Measurements from ENCODE around the gene UXS1.

UXS1 gene

DNA sequence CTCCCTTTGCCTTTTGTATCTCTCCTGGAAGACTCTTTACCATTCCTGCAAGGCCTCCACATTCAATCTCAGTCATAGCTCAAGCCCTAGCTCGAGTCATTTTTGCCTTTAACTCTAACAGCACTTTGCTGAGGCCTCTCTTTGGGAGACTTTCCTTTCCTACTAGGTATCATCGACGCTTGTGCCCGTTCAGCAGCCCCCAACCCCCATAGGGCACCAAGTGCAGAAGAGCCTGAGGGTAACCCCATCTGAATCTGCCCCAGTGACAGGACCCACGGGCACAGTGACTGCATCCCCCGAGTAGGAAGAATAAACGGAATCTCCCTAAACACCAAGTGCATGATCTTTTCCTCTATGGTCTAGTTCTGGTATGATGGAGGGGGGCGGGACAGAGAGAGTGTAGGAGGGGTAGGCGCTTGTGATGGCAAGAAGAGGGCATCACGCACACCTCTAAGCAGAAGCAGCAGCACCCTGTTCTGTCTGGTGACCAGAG is 66.3 kb downstream of the UXS1 start:
- no peak for ATAC-seq

DNA sequence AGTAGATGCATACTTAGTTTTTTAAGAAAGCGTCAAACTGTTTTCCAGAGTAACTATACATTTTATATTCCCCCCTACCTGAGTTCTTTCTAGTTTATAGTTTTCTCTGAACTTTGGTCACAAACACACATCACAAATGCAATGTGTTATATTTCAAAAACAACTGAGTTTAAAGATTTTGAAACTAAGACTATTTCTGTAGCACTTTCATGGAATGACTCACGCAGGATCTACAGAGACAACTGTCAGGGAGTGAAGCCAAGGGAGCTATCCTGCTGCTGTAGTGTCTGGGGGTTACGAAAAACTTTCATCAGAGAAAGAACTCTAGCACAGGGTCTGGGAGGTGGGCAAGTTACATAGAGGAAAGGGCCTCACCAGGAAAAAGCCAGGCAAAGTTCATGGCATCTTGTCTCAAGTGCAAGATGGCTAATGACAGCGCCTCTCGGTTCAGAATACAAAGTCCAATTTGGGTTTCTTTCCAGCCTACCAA is 66.8 kb downstream of the UXS1 start:
- peak; percentile 44; the same call in 2 of the 3 replicates for ATAC-seq
- TF ChIP-seq ISL1 (CRISPR knock-in tag; IDR thresholded peaks at IDR 0.05) (no peak), OSR1 (CRISPR knock-in tag; IDR thresholded peaks at IDR 0.05) (no peak), TCF4 (CRISPR knock-in tag; IDR thresholded peaks at IDR 0.05; ENCODE audit: borderline replicate concordance) (no peak), ZNF70 (CRISPR knock-in tag; IDR thresholded peaks at IDR 0.05) (no peak), ZFP3 (CRISPR knock-in tag; IDR thresholded peaks at IDR 0.05) (no peak)
- TF ChIP-seq, protein P1, sequence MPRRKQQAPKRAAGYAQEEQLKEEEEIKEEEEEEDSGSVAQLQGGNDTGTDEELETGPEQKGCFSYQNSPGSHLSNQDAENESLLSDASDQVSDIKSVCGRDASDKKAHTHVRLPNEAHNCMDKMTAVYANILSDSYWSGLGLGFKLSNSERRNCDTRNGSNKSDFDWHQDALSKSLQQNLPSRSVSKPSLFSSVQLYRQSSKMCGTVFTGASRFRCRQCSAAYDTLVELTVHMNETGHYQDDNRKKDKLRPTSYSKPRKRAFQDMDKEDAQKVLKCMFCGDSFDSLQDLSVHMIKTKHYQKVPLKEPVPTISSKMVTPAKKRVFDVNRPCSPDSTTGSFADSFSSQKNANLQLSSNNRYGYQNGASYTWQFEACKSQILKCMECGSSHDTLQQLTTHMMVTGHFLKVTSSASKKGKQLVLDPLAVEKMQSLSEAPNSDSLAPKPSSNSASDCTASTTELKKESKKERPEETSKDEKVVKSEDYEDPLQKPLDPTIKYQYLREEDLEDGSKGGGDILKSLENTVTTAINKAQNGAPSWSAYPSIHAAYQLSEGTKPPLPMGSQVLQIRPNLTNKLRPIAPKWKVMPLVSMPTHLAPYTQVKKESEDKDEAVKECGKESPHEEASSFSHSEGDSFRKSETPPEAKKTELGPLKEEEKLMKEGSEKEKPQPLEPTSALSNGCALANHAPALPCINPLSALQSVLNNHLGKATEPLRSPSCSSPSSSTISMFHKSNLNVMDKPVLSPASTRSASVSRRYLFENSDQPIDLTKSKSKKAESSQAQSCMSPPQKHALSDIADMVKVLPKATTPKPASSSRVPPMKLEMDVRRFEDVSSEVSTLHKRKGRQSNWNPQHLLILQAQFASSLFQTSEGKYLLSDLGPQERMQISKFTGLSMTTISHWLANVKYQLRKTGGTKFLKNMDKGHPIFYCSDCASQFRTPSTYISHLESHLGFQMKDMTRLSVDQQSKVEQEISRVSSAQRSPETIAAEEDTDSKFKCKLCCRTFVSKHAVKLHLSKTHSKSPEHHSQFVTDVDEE (CRISPR knock-in tag; IDR thresholded peaks at IDR 0.05): no peak

More for the DNA sequence above, 66.3 kb downstream of the UXS1 start:
- no peak for TF ChIP-seq RARB (CRISPR knock-in tag; IDR thresholded peaks at IDR 0.05)
- TF ChIP-seq PPARA (CRISPR knock-in tag; IDR thresholded peaks at IDR 0.05; ENCODE audit: borderline replicate concordance): no peak
- TF ChIP-seq TCF4 (CRISPR knock-in tag; IDR thresholded peaks at IDR 0.05; ENCODE audit: borderline replicate concordance): no peak
- TF ChIP-seq, protein P1 (CRISPR knock-in tag; IDR thresholded peaks at IDR 0.05): no peak
- TF ChIP-seq SNAI2 (CRISPR knock-in tag; IDR thresholded peaks at IDR 0.05): no peak
- TF ChIP-seq ZFP3 (CRISPR knock-in tag; IDR thresholded peaks at IDR 0.05): no peak
- TF ChIP-seq ARNTL (CRISPR knock-in tag; IDR thresholded peaks at IDR 0.05; ENCODE audit: borderline replicate concordance, low read depth): no peak
- TF ChIP-seq ZC3H10 (CRISPR knock-in tag; IDR thresholded peaks at IDR 0.05): no peak
- TF ChIP-seq BACH2 (CRISPR knock-in tag; IDR thresholded peaks at IDR 0.05; ENCODE audit: borderline replicate concordance): no peak
- TF ChIP-seq GLIS3 (CRISPR knock-in tag; IDR thresholded peaks at IDR 0.05): no peak
- TF ChIP-seq CSRNP3 (CRISPR knock-in tag; IDR thresholded peaks at IDR 0.05): no peak

DNA sequence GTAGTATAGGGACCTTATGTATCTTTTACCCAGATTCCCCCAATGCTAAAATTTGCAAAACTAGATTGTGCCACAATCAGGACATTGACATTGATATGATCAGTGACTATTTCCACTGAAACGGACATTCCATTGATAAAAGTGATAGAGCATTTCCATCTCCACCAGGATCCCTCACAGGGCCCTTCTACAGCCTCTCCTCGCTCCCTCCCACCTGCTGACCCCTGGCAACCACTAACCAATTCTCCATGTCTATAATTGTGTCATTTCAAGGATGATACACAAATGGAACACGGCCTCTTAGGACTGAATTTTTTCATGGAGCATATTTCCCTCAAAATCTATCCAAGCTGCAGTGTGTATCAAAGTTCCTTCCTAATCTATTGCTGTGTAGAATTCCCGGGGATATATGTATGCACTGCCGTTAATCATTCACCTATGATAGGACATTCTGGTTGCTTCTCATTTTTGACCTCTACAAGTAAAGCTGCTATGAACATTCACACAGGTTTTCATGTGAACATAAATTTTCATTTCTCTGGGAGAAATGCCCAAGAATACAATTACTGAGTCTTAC is 67.3 kb downstream of the UXS1 start:
- no peak for ATAC-seq
- TF ChIP-seq OSR1 (CRISPR knock-in tag; IDR thresholded peaks at IDR 0.05) (no peak), SNAI2 (CRISPR knock-in tag; IDR thresholded peaks at IDR 0.05) (no peak), ZC3H10 (CRISPR knock-in tag; IDR thresholded peaks at IDR 0.05) (no peak), CREB5 (CRISPR knock-in tag; IDR thresholded peaks at IDR 0.05; ENCODE audit: low read depth) (no peak), CSRNP3 (CRISPR knock-in tag; IDR thresholded peaks at IDR 0.05) (no peak), ZNF70 (CRISPR knock-in tag; IDR thresholded peaks at IDR 0.05) (no peak), ISL1 (CRISPR knock-in tag; IDR thresholded peaks at IDR 0.05) (no peak), PPARA (CRISPR knock-in tag; IDR thresholded peaks at IDR 0.05; ENCODE audit: borderline replicate concordance) (no peak), ZFP30 (CRISPR knock-in tag; IDR thresholded peaks at IDR 0.05) (no peak), CSDC2 (CRISPR knock-in tag; IDR thresholded peaks at IDR 0.05) (no peak), TCF4 (CRISPR knock-in tag; IDR thresholded peaks at IDR 0.05; ENCODE audit: borderline replicate concordance) (no peak), ZFP3 (CRISPR knock-in tag; IDR thresholded peaks at IDR 0.05) (no peak), ARNTL (CRISPR knock-in tag; IDR thresholded peaks at IDR 0.05; ENCODE audit: borderline replicate concordance, low read depth) (no peak), ZNF8 (CRISPR knock-in tag; IDR thresholded peaks at IDR 0.05) (no peak), BACH2 (CRISPR knock-in tag; IDR thresholded peaks at IDR 0.05; ENCODE audit: borderline replicate concordance) (no peak), GLIS3 (CRISPR knock-in tag; IDR thresholded peaks at IDR 0.05) (no peak), ZNF565 (CRISPR knock-in tag; conservative IDR thresholded peaks at IDR 0.05; ENCODE audit: low read depth) (no peak), PATZ1 (CRISPR knock-in tag; IDR thresholded peaks at IDR 0.05; ENCODE audit: borderline replicate concordance) (no peak)
- TF ChIP-seq, protein P1 (CRISPR knock-in tag; IDR thresholded peaks at IDR 0.05): no peak

Measured in SK-N-SH treated with all-trans-retinoic acid at 6 μM for 48 hours (cell line).